Activated T-cell treated with anti-CD3 and anti-CD28 coated beads, Interleukin-2, amount 50 U/mL, for 24 hours (primary cell): ENCODE data around the gene AIFM3.

Experiments used
- DNase-seq: peaks from one replicate; pipeline ENCODE4 v3.0.0-alpha.2; 2020
- H3K27ac Mint-ChIP-seq: 2 replicates; pipeline ENCODE4 v1.8.0; 2020; ENCODE audit warnings: mild to moderate bottlenecking, mixed read lengths
- H3K27me3 Mint-ChIP-seq: 2 replicates; pipeline ENCODE4 v1.8.0; 2020; ENCODE audit warnings: mixed read lengths
- H3K36me3 Mint-ChIP-seq: 2 replicates; pipeline ENCODE4 v1.8.0; 2020; ENCODE audit warnings: low read depth, mixed read lengths
- H3K4me1 Mint-ChIP-seq: 2 replicates; pipeline ENCODE4 v1.8.0; 2020; ENCODE audit warnings: low read depth, mixed read lengths
- H3K4me3 Mint-ChIP-seq: 2 replicates; pipeline ENCODE4 v1.8.0; 2020; ENCODE audit warnings: mild to moderate bottlenecking, moderate library complexity, mixed read lengths
- H3K9me3 Mint-ChIP-seq: 2 replicates; pipeline ENCODE4 v1.8.0; 2020; ENCODE audit warnings: mixed read lengths

Gene AIFM3

DNA sequence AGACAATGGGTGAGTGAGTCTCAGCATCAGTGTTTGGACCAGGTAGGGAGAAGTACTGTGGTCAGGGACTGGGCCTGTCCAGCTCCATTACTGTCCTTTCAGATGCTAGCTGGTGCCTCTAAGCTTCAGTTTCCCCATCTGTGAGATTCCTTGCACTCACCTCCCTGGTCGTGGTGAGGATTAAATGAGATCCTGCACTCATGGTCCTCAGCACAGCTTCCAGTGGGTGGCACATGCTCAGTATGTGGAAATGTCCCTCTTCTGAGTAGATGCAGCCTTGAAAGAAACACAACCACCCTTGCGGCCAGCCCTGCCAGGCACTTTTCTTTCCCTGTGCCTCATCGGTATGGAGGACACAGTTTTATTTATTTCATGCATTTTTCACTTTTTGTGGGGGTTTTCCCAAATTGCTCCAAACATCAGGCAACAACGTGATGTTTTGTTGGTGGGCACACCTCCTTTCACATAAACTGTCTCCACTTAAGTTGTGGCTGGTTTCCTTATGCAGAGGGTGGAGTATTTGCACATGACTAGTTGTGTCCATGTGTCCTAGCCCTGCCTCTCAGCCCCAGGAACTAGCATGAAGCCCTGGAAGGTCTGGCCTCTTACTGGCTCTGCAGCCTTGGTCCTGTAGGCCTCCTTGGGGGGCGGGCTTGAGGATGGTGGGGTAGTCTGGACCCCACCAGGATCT, 16.2 kb downstream of the AIFM3 start:
- Mint-ChIP-seq H3K4me1 (peaks cover 40% of the 10 kb centered on the region), H3K36me3 (peaks cover 61% of the 10 kb centered on the region), H3K4me3 (peak overlapping the region; percentile 91), H3K27ac (peak overlapping the region; percentile 90), H3K27me3 (no peaks in the 10 kb centered on the region), H3K9me3 (no peaks in the 10 kb centered on the region)
- no peak for DNase-seq

DNA sequence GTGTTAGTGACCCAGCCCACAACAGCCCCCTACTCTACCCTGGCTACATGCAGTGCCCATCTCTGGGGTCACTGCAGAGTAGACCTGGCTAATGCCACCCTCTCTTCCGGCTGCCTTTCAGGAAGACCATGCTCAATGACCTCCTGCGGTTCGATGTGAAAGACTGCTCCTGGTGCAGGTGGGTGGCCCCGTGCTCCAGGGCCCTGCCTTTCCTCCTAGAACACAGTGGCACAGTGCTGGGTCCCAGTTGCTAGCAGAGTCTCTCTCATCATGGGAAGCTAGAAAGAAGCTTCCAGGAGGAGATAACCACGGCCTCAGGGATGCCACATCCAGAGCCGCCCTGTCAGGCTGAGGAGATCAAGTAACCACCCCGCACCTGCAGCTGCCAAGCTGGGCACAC, 18.7 kb downstream of the AIFM3 start:
- Mint-ChIP-seq H3K4me1 (peaks cover 26% of the 10 kb centered on the region), H3K4me3 (no peak overlapping the region), H3K27me3 (no peaks in the 10 kb centered on the region), H3K27ac (no peak overlapping the region), H3K36me3 (peaks cover 78% of the 10 kb centered on the region), H3K9me3 (no peaks in the 10 kb centered on the region)
- no peak for DNase-seq

- DNase-seq: no peak
- Mint-ChIP-seq H3K4me3 (no peak overlapping the region), H3K9me3 (no peaks in the 10 kb centered on the region), H3K27ac (no peak overlapping the region), H3K36me3 (peaks cover 83% of the 10 kb centered on the region), H3K27me3 (no peaks in the 10 kb centered on the region), H3K4me1 (peaks cover 19% of the 10 kb centered on the region)
Observed at GRCh38 chr22:20986365-20986764, 19.3 kb downstream of the AIFM3 start.

DNA sequence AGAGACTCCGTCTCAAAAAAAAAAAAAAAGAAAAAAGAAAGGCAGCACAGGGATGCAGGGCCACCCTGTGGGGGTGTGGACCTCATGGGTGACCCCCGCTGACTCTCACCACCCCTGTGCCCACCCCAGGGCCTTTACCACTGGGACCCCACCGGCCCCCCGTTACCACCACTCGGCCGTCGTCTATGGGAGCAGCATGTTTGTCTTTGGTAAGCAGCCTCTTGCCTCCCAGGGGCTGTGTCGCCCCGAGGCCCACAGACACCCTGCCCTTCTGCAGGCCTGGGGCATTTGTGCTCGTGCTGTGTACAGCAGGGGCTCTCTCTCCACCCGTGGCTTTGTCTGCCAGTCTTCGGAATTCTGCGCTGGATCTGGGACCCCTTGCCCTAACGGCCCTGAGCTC, 20.3 kb downstream of the AIFM3 start:
- Mint-ChIP-seq H3K27me3 (no peaks in the 10 kb centered on the region), H3K4me1 (peaks cover 16% of the 10 kb centered on the region), H3K27ac (no peak overlapping the region), H3K36me3 (peaks cover 89% of the 10 kb centered on the region), H3K9me3 (no peaks in the 10 kb centered on the region), H3K4me3 (no peak overlapping the region)
- DNase-seq: no peak

DNA sequence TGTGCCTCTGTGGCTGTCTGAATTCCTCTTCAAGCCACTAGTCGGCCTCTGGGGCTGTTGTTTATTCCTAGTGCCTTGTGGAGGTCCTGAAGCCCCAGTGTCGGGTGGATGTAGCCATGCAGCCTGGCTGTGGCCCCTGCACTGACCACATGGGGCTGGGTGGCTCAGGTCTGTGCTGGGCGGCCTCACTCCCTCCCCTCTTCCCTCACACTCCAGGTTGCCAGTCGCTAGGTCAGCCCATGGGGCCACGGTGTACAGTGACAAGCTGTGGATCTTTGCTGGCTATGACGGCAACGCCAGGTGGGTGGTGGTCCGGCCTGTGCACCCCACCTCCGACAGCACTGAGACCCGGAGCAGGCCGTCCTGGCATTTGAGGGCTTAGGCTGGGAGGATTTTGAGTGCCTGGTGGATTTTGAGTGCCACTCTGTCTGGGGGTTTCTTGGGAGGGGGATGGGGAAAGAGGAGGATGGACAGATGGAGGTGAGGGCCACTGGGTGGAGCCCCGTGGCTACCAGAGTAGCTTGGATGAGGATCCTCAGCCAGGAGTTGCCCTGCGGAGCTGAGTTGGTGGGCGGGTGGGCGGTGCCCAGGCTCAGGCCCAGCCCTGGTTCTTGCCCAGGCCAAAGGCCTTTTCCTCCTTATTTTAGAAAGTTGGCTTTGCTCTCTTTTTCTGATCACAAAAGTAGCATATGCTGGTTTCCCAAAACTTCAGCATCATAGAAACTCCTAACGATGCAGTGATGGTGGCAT, 21.7 kb downstream of the AIFM3 start:
- no peak overlapping the region for H3K4me3 Mint-ChIP-seq
- peaks cover 90% of the 10 kb centered on the region for H3K36me3 Mint-ChIP-seq
- peaks cover 6% of the 10 kb centered on the region for H3K4me1 Mint-ChIP-seq
- no peak for DNase-seq
- no peak overlapping the region for H3K27ac Mint-ChIP-seq
- H3K9me3 Mint-ChIP-seq: no peaks in the 10 kb centered on the region
- H3K27me3 Mint-ChIP-seq: no peaks in the 10 kb centered on the region

DNA sequence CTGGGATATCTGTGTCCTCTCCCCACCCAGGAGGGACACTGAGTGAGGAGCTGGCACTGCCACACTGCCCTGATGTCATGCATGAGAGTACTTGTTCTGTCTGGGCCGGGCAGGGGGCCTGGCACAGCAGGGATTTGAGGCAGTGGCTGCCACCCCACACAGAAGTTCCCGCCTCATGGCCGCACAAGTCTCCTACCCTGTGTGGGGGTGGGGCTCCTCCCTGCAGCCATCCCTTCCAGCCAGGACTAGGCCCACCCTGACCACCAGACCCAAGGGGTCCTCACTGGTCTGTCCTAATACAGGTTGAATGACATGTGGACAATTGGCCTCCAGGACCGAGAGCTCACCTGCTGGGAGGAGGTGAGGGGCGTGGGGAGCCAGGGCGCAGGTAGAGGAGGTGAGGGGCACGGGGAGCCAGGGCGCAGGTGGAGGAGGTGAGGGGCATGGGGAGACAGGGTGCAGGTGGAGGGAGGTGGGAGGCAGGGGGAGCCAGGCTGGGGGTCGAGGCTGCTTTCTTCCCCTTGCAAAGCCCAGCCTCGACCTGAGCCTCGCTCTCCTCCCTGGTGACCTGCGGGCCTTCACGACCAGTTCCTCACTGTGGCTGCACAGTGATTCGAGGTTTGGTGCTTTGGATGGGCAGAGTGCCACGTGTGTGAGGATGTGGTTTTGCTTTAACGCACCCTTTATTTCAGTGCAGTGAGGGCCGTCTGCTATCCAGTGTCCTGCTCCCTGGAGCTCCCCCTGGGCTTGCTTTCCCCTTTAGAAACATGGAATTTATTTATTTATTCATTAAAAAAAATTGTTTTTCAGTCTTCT, 22.5 kb downstream of the AIFM3 start:
- Mint-ChIP-seq H3K36me3 (peaks cover 86% of the 10 kb centered on the region), H3K27me3 (no peaks in the 10 kb centered on the region), H3K9me3 (no peaks in the 10 kb centered on the region), H3K27ac (no peak overlapping the region), H3K4me1 (no peaks in the 10 kb centered on the region), H3K4me3 (no peak overlapping the region)
- DNase-seq: no peak

GRCh38 chr22:20990184-20991180, 23.4 kb downstream of the AIFM3 start:
- Mint-ChIP-seq H3K27ac (no peak overlapping the region), H3K4me1 (no peaks in the 10 kb centered on the region)

DNA sequence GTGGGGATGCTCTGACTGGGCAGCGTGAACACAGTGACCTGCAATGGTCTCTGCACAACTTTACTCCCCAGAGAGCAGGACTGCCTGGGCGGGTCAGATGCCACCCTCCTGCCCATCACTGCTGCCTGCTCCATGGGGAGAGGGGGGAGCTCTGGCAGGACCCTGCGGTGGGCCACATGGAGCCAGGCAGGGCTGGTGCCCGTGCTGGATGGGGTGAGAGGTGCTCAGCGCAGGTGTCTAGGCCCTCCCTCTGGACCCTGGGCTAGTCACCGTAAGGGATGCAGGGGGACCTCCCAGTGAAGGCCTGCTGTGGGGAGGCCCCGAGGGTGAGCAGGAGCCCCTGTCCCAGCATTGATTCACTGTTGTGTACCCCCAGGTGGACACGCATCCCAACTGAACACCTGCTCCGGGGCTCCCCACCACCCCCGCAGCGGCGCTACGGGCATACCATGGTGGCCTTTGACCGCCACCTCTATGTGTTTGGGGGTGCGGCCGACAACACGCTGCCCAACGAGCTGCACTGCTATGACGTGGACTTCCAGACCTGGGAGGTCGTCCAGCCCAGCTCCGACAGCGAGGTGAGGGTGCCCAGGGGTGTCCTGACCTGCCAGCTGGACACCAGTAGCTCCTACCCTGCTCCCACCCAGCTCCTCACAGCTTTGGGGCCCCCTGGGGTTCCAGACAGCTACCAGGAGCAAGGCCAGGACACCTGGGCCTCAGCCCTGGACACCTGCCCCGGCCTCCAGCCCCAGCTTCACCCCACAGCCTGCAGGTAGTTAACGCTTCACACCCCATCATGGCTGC, 24.4 kb downstream of the AIFM3 start:
- Mint-ChIP-seq H3K27ac (no peak overlapping the region), H3K27me3 (no peaks in the 10 kb centered on the region), H3K4me3 (no peak overlapping the region), H3K4me1 (no peaks in the 10 kb centered on the region), H3K36me3 (peaks cover 86% of the 10 kb centered on the region), H3K9me3 (no peaks in the 10 kb centered on the region)
- DNase-seq: no peak

More at GRCh38 chr22:20990184-20991180, 23.4 kb downstream of the AIFM3 start:
- DNase-seq: no peak
- H3K9me3 Mint-ChIP-seq: no peaks in the 10 kb centered on the region
- H3K4me3 Mint-ChIP-seq: no peak overlapping the region
- no peaks in the 10 kb centered on the region for H3K27me3 Mint-ChIP-seq
- H3K36me3 Mint-ChIP-seq: peaks cover 87% of the 10 kb centered on the region

DNA sequence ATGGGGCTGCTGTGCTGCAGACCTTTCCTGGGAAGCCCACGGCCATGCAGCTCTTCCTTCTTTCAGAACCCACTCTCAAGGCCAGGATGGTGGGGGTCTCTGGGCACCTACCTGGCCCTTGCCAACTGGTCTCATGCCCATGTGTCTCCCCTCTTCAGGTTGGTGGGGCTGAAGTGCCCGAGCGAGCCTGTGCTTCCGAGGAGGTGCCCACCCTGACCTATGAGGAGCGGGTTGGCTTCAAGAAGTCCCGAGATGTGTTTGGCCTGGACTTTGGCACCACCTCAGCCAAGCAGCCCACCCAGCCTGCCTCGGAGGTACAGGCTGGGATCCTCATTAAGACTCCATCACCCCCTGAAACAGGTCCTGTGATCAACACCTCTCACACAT, 25.0 kb downstream of the AIFM3 start:
- no peak overlapping the region for H3K27ac Mint-ChIP-seq
- no peak overlapping the region for H3K4me3 Mint-ChIP-seq
- no peaks in the 10 kb centered on the region for H3K9me3 Mint-ChIP-seq
- no peak for DNase-seq
- H3K36me3 Mint-ChIP-seq: peaks cover 83% of the 10 kb centered on the region
- H3K27me3 Mint-ChIP-seq: no peaks in the 10 kb centered on the region
- no peaks in the 10 kb centered on the region for H3K4me1 Mint-ChIP-seq

- Mint-ChIP-seq H3K4me1 (no peaks in the 10 kb centered on the region), H3K27ac (no peak overlapping the region), H3K9me3 (no peaks in the 10 kb centered on the region), H3K27me3 (no peaks in the 10 kb centered on the region), H3K4me3 (no peak overlapping the region), H3K36me3 (peaks cover 83% of the 10 kb centered on the region)
- DNase-seq: no peak
Observed at GRCh38 chr22:20992456-20993303, 25.6 kb downstream of the AIFM3 start.

- Mint-ChIP-seq H3K9me3 (no peaks in the 10 kb centered on the region), H3K4me1 (no peaks in the 10 kb centered on the region), H3K27me3 (no peaks in the 10 kb centered on the region), H3K4me3 (no peak overlapping the region), H3K27ac (no peak overlapping the region), H3K36me3 (peaks cover 83% of the 10 kb centered on the region)
- no peak for DNase-seq
Observed at GRCh38 chr22:20993304-20994127, 26.5 kb downstream of the AIFM3 start.
